OCI-M1 (cell line): Measurements from ENCODE around the gene LENEP.

Experiments
- DNase-seq: peaks from one replicate; lab custom pipeline; 2025; lab: John Stamatoyannopoulos, UW

Gene LENEP, protein sequence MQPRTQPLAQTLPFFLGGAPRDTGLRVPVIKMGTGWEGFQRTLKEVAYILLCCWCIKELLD

DNA sequence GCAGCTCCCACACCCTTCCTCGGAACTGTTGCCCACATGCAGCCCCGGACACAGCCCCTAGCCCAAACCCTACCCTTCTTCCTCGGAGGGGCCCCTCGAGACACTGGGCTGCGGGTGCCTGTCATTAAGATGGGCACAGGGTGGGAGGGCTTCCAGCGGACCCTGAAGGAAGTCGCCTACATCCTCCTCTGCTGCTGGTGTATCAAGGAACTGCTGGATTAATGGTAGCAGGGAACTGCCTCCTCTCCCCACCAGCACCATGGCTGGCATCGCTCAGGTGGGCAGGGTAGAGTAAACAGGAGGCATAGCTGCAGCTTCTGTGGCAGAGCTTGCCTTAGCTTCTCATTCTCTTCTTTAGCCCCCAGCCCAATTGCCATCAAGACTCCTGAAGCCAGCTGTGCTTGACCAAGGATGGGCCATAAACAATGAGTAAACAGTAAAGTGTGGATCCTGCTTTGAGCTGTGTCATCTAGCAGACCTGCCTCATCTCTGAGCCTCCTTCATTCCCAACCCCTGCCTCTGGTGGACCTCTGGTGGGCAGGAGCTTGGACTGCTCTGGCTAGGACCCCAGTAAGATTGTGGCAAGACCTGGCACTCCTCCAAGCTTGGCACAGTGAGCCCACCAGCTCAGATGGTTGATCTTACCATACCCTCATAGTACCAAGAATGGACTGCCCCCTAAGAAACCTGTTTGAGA is at the start of gene LENEP:
Gene LENEP, plus strand, starts transcription at position 15 of the 697 bp plus-strand sequence. Its CDS starts 22 bp downstream, at position 37.
- peak; percentile 52 for DNase-seq

DNA sequence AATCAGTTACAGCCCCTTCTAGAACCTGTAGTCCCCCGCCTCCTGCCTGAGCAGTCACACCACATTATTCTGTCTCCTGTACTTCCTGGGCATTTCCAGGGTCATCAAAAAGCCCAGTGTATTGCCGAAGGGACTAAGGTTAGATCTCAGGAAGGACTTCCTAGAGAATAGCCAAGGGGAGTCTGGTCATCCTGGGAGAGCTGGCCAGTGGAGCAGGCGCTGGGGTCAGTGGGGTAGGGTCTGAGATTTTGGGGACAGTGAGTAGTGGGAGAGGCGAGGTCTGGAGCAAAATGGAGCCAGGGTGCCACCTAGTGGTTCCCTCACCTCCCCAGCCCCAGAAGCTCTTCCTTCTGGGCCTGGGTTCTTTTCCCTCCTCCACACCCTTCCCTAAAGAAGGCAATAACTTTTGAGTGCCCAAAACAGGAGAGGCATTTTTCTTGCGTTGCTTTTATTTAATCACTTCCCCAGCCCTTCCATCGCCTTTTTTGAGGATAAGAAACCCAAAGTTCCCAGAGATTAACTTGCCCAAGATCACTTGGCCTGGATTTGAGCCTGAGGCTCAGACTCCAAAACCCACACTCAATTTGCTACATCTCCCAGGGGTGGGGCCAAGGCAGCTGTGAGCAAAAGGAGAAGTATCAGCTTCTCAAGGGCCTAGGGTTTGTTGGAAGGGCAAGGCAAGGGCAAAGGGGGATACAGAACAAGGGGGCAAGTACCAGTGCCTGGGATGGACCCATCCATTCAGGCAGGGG is 49.6 kb upstream of the LENEP start:
- DNase-seq = peak; percentile 86

- no peak for DNase-seq
These were observed 48.8 kb upstream of the LENEP start for GRCh38 chr1:154944401-154945159.

- DNase-seq = no peak
These were observed 48.0 kb upstream of the LENEP start for GRCh38 chr1:154945160-154945961.

DNA sequence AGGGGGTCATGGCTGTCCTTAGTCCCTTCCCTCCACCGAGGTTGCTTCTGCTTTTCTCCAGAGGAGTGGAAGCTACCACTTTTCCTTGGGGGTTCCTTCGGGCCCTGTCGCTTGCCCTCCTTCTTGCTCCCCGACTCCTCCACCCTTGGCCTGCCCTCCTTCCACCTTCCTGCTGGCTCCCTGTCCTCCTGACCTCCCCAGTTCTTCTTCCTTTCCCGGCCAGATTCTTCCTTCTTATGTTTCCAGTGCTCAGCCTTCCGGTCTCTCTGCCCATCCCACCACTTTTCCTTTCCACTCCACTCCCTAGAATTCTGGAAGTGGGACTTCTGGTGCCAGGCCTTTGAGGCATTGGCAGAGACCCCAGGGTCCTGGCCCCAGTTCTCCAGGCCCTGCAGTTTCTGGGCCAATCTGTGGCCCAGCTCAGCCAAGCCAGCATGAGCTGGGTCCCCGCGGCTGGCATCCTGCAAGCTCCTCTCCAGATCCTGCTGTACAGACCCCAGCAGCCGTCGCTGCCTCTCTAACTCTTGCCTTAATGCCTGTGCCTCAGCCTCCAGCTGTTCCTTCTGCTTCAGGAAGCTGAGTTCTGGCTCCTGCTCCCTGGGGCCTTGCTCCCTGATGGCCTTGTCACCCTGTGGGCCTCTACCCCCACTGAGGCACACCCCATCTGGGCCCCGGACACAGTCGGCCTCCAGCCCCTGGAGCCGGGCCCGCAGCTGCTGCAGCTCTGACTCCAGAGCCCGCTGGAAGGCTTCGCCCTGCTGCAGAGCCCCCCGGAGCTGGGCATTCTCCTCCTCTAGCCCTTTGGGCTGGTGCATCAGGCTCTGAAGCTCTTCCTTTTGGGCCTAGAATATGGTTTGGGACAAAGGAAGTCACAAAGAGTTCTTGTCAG is 47.2 kb upstream of the LENEP start:
- no peak for DNase-seq

GRCh38 chr1:154948079-154948478 is 45.3 kb upstream of the LENEP start:
- DNase-seq = no peak

DNA sequence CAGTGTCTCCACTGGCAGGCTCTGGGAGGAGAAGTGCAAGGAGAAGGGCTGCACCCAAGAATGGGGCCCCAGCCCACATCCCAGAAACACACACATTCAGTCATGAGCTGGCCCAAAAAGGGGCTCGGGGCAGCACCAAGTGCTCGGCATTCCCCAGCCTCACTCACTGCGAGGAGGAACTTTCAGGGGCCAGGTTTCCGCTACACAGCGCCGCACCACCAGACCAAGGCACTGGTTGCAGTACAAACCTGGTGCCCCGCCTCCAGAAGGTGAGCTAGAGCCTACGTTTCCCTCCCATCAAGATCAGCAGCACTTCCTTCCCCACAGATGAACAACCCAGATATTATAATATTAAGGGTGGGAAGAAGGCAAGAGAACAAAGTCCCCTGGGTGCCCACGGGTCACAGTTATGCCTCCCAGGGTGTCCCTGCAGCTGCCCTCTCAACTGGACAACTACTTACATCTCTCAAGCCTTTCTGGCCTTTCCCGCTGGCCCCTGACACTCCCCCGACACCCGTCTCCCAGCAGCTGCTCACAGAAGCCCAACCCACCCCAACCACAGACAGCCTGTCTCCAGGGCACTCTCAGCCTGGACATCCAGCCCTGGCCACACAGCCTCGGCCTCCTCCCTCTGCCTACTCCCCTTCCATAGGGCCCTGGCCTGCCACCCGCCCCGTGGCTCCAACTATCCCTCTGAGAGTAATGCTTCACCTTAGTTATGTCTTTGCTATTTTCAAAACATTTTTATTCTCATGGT is 41.3 kb upstream of the LENEP start:
- DNase-seq = peak; percentile 32

DNA sequence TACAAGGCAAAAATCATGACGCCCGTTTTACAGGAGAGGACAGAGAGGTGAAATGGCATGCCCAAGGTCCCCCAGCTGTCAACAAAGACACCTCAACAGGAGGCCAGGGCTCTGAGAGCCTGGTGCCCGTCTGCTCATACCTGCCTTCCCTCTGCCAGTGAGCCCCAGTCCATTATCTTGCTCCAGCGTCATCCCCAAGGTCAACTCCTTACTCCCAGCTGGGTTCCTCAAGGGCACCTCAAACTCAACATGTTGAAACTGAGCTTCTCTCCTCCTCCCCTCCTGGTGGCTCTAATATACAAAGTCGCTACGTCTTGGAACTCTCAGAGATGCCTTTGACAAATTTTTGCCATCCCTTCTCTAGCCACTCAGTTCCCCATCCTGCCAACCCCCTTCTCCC is 40.7 kb upstream of the LENEP start:
- DNase-seq = no peak

GRCh38 chr1:154953611-154954038 is 39.8 kb upstream of the LENEP start:
- no peak for DNase-seq

DNA sequence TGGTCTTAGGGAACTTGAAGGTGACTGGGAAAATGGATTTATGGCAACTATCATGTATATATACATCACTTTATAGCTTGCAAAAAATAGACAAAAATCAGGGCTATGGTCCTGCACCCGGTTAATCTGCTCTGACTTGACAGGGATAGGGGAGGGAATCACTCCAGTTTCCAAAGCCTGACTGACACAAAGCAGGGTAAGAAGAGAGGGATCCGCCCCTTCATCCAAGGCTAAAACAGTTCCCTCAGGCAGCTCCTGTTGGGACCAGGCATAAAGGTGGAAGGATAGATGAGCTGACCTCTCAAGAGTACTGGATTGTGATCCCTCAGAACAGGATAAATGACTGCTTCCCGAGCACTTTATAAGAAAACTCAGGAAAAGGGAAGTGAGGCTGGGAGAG is 38.8 kb upstream of the LENEP start:
- no peak for DNase-seq

DNA sequence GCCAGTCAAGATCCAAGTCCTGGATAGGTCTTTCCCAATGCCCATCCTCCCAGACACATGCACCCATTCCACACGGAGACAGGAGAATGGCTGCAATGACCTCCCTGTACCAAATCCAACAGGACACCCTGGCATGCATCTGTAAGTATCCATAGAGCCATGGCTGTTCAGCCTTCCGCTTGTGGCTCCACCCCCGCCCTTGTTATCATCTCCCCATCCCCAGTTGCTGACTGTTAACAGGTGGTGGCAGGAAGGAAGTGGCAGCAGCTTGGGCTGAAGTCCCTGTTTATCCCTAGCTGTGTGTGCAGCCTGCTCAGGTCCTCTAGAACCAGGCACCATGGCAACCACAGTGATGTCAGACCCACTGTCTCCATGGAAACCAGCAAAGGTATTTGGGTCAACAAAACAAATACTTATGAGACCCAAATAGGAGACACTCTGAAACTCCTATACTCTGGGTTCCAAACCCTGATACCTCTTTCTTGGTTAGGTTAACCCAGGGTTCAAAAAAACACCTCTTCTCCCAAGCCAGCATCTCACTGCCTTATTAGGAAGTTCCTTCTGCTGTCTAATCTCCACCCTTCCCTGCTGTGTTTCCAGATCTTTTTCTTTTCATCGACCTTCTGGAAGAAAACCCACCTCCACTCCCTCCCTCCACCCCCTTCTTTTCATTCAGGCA is 38.2 kb upstream of the LENEP start:
- DNase-seq = peak; percentile 41

DNA sequence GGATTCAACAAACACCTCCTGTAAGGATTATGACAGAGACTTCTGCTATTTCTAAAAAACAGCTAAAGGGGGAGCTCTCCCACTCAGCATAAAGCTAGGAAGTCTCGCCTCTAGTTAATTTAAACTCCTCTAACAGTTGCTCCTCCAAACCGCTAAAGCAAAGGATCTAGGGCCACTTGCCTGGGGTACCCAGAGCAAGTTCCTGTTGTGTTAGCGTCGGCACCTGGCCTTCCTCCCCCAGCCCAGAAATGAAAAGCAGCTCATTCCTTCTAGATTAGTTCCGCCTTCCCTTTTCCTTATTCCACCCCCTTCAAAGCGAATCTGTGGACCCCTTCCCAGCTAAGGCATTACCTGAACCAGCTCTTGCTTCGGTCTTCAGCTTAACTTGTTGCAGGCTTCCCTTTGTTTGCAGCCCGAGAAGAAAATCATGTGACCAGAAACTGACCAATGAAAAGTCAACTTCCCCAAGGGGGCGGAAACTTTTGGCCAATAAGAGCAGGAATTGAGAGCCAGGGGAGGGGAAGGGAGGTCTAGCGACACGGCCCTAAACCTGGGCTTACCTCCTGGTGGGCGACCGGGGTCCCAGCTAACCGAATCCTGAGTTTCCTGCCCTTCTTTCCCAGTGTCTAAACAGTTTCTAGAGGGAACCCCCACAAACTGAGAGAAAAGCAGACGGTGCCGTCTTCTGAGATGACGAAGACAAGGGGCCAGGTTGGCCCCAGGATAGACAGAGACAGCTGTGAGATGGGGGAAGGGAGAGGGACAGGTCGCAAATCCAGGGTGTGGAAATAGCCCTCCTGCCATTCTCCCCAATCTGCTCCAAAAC is 37.5 kb upstream of the LENEP start, which contains the start of gene PBXIP1:
Gene PBXIP1, minus strand, starts transcription at position 382 of the 826 bp plus-strand sequence. CDS start 2,378 bp downstream, outside the sequence.
- peak; percentile 97 for DNase-seq

DNA sequence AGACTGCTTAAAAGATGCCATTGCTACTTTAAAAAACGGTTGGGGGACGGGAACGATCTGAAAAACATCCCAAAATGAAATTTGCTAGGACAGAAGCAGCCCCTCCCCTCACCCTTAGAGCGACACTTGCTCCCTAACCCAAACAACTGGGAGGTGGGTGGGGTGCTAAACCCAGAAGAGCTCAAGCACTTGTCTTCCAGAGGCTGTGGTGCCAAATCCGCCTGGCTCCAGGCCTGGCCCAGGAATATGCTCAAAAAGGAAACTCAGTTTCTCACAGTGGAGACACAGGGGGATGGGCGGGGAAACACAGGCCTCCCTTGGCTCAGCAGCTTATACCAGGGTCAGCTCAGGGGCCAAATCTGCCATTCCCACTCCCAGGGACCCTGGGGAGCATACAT is 36.8 kb upstream of the LENEP start:
- no peak for DNase-seq

DNA sequence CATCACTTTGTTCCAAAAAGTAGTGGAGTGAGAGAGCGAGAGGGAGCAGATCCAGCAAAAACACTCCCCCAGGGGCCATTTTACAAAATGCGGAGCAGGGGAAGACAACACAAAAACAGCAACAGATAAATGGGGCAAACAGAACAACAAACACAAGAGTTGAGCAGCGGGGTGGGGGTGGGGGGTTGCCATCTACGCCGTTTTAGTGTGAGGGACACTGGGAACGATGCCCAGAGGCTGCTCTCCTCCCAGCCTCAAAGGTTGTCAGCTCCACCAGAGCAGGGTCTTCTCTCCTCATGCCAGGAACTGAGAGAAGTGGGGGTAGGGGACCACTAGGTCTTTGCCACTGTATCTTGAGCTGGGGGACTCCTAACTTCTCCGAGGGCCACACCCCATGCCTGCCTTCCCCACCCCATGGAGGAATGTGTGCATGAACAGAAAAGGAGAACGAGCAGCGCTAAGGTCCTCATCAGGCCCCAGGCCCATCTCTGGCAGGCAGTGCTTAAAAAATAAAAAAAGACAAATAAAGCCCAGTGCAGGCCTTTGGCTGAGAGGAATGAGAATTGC is 36.2 kb upstream of the LENEP start:
- DNase-seq = no peak

GRCh38 chr1:154958036-154958435 is 35.4 kb upstream of the LENEP start:
- DNase-seq = no peak

DNA sequence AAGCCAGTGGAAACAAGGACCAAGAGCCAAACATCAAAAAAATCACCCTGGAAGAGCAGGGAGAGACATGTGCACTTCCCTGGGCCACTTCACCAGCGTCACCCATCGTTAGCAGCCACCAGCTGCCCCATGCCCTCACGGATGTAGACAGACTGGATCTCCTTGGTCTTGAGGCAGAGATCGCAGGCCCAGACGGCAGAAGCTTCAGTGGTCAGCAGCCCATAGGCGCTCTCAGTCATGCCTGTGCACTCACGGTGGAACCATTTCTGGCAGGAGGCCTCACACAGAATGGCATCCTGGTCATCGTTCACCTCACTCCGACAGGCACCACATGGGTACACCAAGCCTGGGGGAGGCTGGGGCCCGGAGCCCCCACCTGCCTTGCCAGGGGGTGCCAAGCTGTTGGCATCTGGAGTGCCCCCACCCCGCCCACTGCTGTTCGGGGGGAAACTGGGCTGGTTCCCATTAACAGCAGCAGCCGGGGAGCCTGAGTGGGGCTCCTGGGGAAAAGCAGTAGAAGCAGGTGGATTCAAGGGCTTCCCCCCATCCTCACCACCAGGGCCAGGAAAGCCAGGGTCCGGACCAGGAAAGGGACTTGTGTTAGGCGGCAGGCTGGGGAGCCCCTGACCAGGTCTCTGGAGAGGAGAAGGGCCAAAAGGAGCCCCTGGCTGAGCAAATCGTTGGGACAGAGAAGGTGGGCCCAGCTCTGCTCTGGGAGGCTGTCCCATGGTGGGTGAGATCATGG is 34.5 kb upstream of the LENEP start:
- DNase-seq = no peak

DNA sequence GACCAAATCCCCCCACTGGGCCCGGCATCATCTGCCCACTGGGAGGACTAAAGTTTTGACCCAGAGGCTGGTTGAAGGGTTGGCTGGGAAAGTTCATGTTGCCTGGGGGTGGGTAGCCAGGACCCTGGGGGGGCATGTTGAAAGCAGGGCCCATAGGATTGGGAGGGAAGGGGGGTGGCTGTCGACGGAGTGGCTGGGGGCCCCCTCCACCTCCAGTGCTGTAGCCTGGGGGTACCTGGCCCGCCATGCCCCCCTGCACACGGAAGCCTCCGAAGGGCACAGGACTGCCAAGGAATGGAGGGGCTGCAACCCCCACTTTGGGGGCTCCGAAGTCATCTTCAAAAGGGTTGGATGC is 34.0 kb upstream of the LENEP start:
- no peak for DNase-seq
